T-helper 1 cell treated with Interleukin-12 subunit alpha and Interleukin-12 subunit beta and Interleukin-4 antibody, amounts not matched to agents 30 μg/mL and 1 μg/mL, for 36 hours (primary cell): Measurements from ENCODE around the gene CMIP.

Source experiments
- H3K27ac Mint-ChIP-seq: one replicate; pipeline ENCODE4 v1.8.0; 2021; ENCODE audit warnings: mild to moderate bottlenecking, mixed read lengths
- H3K27me3 Mint-ChIP-seq: one replicate; pipeline ENCODE4 v1.8.0; 2021; ENCODE audit warnings: low read depth, mixed read lengths
- H3K36me3 Mint-ChIP-seq: one replicate; pipeline ENCODE4 v1.8.0; 2021; ENCODE audit warnings: low read depth, mixed read lengths
- H3K4me1 Mint-ChIP-seq: one replicate; pipeline ENCODE4 v1.8.0; 2021; ENCODE audit warnings: low read depth, mixed read lengths
- H3K4me3 Mint-ChIP-seq: one replicate; pipeline ENCODE4 v1.8.0; 2021; ENCODE audit warnings: mild to moderate bottlenecking, moderate library complexity, mixed read lengths
- H3K9me3 Mint-ChIP-seq: one replicate; pipeline ENCODE4 v1.8.0; 2021; ENCODE audit warnings: mixed read lengths

CMIP gene

DNA sequence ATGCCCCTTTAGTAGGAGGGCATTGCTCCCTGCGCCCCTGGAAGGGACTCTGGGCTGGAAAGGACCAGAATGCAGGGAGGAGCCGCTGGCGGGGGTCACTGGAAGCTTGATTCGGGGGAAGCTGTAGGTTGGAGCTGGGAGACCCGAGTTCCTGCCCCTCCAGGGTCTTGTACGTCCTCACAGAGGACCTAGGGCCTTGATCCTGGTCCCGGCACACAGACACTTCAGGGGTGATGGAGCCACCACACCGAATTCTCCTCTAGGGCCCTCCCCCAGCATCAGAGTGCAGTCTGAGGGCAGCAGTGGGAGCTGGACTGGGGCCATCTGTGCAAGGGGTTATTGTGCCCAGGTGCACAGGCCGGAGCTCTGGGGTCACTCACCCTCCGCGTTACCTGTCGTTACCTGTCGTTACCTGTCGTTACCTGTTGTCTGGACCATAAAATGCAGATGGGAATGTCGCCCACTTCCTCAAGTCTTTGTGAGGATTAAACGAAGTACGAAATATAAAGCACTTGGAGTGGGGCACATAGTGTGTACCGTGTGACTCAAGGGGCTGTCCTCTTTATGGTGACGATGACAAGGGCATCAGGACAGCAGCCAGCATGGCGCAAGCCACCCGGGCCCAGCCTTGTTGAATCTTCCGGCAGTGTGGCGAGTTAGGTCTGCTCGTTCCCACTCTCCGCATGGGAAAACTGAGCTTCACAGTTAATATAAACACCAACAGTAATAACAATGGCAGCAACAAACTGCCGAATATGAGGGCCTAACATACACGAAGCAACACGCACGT is 48.6 kb downstream of the CMIP start:
- Mint-ChIP-seq H3K9me3 (no peaks in the 10 kb centered on the region), H3K36me3 (no peaks in the 10 kb centered on the region), H3K4me1 (peaks cover 14% of the 10 kb centered on the region), H3K27me3 (no peaks in the 10 kb centered on the region), H3K27ac (no peak overlapping the region), H3K4me3 (no peak overlapping the region)

DNA sequence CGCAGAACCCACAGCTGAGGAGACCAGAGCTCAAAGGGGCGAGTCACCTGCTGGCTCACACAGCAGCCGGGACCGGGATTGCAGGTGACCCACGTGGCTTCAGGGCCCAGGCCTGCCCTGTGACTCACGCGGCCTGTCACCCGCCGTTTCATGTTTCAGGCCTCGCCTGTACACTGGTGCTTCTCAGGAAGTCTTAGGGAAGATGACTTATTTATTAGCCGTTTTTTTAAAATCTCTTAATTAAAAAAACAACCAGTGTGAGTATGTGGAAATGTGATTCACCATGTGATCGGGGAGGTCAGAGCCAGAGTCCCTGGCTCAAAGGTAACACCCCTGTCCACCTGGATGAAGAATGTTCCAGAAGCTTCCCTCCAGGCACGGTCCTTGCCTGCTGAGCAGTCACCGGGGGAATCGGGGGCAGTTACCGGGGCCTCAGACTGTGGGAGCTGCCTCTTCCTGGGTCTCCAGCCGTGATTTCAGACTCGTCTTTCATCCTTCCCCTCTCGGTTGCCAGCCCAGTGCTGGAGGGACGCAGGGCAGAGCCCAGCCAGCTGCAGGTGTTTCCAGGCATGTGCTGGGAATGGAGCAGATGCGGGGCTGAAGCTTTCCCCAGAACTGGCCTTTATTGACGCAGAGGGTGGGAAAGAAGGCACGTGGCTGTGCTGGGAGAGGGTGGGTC is 49.3 kb downstream of the CMIP start:
- Mint-ChIP-seq H3K4me3 (no peak overlapping the region), H3K27me3 (no peaks in the 10 kb centered on the region), H3K27ac (no peak overlapping the region), H3K36me3 (no peaks in the 10 kb centered on the region), H3K9me3 (no peaks in the 10 kb centered on the region), H3K4me1 (peaks cover 14% of the 10 kb centered on the region)

- peaks cover 16% of the 10 kb centered on the region for H3K4me1 Mint-ChIP-seq
- H3K4me3 Mint-ChIP-seq, result no peak overlapping the region
- H3K36me3 Mint-ChIP-seq, result peaks cover 2% of the 10 kb centered on the region
- no peaks in the 10 kb centered on the region for H3K27me3 Mint-ChIP-seq
- H3K9me3 Mint-ChIP-seq, result no peaks in the 10 kb centered on the region
- no peak overlapping the region for H3K27ac Mint-ChIP-seq
These were observed 49.8 kb downstream of the CMIP start for GRCh38 chr16:81494434-81494806.

DNA sequence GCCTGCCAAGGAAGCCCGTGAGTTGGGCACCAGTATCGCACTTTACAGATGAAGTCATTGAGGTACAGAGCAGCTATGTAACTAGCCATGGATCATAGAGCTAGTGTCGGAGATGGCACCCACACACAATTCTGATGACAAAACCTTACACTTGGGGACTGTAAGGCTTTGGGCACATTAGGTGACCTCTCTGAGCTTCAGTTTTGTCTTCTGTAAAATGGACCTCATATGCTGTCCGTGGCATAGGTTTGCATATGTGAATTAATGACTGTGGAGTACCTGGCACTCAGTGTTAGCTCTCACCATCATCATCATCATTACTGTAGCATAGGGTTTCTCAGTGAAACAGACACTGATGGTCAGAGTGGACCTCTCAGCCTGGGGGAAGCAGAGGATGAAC is 50.3 kb downstream of the CMIP start:
- H3K9me3 Mint-ChIP-seq, result no peaks in the 10 kb centered on the region
- H3K4me1 Mint-ChIP-seq, result peaks cover 14% of the 10 kb centered on the region
- H3K36me3 Mint-ChIP-seq, result peaks cover 2% of the 10 kb centered on the region
- no peak overlapping the region for H3K27ac Mint-ChIP-seq
- no peak overlapping the region for H3K4me3 Mint-ChIP-seq
- H3K27me3 Mint-ChIP-seq, result no peaks in the 10 kb centered on the region

GRCh38 chr16:81495321-81496234 is 51.0 kb downstream of the CMIP start:
- H3K27me3 Mint-ChIP-seq, result no peaks in the 10 kb centered on the region
- no peak overlapping the region for H3K4me3 Mint-ChIP-seq
- no peak overlapping the region for H3K27ac Mint-ChIP-seq
- peaks cover 19% of the 10 kb centered on the region for H3K4me1 Mint-ChIP-seq
- peaks cover 2% of the 10 kb centered on the region for H3K36me3 Mint-ChIP-seq
- no peaks in the 10 kb centered on the region for H3K9me3 Mint-ChIP-seq

DNA sequence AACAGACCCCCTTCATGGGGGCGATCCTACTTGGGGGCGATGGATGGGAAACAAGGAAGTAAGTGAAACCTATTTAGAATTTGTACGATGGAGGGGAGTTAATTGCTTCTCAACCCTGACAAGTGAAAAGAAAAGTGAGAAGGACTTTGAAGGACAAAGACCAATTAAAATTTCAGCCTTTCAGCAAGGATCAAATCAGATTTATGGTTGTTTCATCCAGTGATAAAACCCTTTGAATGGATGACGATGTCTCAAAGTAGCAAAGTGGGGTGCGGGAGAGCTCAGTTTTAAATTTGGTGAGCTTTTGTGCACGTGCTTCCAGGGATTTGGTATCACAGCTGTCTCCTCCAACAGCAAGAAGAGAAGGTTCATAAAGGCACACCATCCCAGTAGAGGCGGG is 51.7 kb downstream of the CMIP start:
- Mint-ChIP-seq H3K27me3 (no peaks in the 10 kb centered on the region), H3K36me3 (peaks cover 2% of the 10 kb centered on the region), H3K9me3 (no peaks in the 10 kb centered on the region), H3K4me3 (no peak overlapping the region), H3K4me1 (peaks cover 26% of the 10 kb centered on the region), H3K27ac (no peak overlapping the region)

DNA sequence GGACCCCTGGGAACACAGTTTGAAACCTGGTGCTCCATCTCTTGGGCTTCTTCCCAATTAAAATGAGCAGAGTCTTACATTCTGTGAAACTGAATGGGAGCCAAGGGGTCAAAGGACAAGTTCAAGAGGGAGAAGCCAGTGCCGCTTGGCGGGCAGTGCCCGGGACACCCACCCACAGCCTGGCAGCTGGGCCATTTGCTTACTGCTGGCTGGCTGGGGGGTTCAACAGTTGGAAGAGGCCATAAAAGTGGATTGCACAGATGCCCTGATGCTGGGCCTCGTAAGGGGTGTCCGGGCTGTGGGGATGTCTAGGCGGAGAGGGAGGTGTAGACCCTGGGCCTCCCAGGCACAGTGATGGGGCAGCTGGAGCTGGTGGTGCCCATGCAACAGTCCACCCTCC is 52.1 kb downstream of the CMIP start:
- Mint-ChIP-seq H3K4me3 (no peak overlapping the region), H3K27me3 (no peaks in the 10 kb centered on the region), H3K36me3 (peaks cover 2% of the 10 kb centered on the region), H3K27ac (no peak overlapping the region), H3K9me3 (no peaks in the 10 kb centered on the region), H3K4me1 (peaks cover 26% of the 10 kb centered on the region)

DNA sequence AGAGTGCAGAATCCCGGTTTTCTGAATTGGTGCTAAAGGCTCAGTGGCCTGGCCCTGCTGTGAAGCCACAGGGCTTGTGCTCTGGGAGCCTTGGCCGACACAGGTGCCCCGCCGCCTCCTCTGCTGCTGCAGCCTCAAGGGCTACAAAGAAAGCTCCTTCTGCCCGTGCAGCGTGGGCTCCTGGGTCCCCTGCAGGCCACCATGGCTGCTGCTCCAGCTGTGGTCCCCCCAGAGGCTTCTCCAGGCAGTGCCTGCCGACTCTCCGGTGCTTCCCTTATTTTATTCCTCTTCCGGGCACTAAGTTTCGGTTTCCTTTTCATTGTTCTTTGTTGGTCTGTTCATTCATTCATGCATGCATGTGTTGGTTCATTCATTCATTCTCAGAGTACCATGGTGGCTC is 53.1 kb downstream of the CMIP start:
- Mint-ChIP-seq H3K27me3 (no peaks in the 10 kb centered on the region), H3K4me1 (peaks cover 28% of the 10 kb centered on the region), H3K27ac (no peak overlapping the region), H3K9me3 (no peaks in the 10 kb centered on the region), H3K36me3 (peaks cover 2% of the 10 kb centered on the region), H3K4me3 (peak overlapping the region; percentile 18)

DNA sequence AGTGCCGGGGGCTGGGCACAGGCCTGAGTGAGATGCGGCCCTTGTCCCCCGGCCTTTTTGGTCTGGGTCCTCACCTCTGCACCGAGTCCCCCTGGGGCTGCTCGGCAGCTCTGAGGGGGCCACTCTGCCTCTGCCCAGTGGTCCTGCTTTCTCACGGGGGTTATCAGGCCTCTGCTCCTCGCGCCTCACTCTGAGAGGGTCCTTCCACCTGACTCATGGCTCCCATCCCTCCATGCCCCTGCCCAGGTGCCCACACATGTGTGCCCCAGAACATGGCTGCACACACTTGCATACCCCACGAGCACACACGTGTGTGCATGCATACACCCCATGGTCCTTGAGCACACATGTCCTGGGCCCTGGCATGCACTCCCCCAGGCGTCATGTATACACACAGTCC is 53.7 kb downstream of the CMIP start:
- Mint-ChIP-seq H3K9me3 (no peaks in the 10 kb centered on the region), H3K4me3 (no peak overlapping the region), H3K36me3 (peaks cover 2% of the 10 kb centered on the region), H3K27me3 (no peaks in the 10 kb centered on the region), H3K27ac (no peak overlapping the region), H3K4me1 (peaks cover 28% of the 10 kb centered on the region)

DNA sequence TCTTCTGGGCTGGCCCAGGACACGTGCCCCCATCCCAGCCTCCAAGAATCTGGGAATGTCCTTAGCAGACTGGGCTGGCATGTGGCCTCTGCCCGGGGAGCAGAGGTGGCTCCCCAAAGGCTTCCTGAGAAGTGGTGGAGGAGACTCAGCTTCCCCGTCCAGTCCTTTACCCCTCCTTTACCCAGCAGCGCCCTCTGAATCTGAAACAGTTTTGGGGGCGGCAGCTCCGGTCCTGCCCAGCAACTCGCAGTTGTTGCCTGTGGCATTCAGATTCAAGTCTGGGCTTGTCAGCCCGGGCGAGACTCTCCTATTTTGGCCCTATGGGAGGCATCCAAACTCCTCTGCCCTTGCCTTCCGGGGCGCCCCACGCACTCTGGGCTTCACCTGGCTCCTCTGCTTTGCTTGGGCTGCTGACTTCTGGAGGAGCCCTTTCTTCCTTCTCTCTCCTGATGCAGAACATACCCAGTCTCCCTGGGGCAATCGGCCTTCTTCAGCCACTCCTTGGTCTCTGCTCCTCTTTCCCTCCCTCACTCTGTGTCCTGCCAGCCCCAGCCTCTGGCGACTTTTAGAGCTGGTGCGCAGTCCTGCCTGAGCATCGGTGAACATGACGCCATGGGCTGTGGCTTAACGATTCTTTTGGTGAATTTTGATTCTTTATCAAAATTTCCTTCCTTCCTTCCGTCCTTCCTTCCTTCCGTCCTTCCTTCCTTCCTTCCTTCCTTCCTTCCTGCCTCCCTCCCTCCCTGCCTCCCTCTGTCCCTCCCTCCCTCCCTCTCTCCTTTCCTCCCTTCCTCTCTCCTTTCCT is 55.2 kb downstream of the CMIP start:
- no peak overlapping the region for H3K4me3 Mint-ChIP-seq
- H3K36me3 Mint-ChIP-seq, result peaks cover 5% of the 10 kb centered on the region
- H3K4me1 Mint-ChIP-seq, result peaks cover 32% of the 10 kb centered on the region
- H3K9me3 Mint-ChIP-seq, result no peaks in the 10 kb centered on the region
- H3K27ac Mint-ChIP-seq, result no peak overlapping the region
- no peaks in the 10 kb centered on the region for H3K27me3 Mint-ChIP-seq

GRCh38 chr16:81500833-81501521 is 56.4 kb downstream of the CMIP start:
- Mint-ChIP-seq H3K4me3 (no peak overlapping the region), H3K27ac (no peak overlapping the region), H3K27me3 (no peaks in the 10 kb centered on the region), H3K9me3 (no peaks in the 10 kb centered on the region), H3K4me1 (peaks cover 36% of the 10 kb centered on the region), H3K36me3 (peaks cover 5% of the 10 kb centered on the region)

DNA sequence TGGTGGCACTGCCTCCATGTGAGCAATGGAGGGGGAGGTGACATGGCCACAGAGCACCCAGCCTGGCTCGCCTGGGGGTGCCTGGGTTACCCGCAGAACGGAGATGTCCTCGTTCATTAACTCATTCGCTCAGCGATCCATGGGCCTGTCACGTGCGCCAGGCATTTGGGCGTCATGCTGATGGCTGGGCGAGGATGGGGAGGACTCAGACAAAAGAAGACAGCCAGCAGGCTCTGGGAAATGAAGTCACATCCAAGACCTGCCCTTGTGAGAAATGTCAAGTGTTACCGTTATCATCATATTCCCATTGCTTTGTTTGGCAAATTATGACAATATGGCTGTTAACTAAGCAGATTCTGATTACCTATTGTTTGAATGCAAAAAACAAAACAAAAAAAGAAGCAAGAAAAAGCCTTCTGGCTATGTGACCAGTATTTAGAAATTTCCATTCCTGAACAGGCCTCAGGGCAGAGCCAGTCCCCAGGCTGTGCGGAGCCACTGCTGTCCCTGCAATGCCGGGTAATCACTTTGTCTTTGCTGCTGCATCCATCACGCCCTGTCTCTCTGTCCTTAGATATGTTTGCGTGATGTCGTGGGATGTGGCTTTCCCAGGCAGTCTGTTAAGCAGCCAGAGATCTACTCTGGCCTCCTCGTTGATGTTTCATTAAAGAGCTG is 57.9 kb downstream of the CMIP start:
- Mint-ChIP-seq H3K27ac (no peak overlapping the region), H3K9me3 (no peaks in the 10 kb centered on the region), H3K36me3 (peaks cover 5% of the 10 kb centered on the region), H3K27me3 (no peaks in the 10 kb centered on the region), H3K4me3 (no peak overlapping the region), H3K4me1 (peaks cover 36% of the 10 kb centered on the region)

- Mint-ChIP-seq H3K27me3 (no peaks in the 10 kb centered on the region), H3K27ac (no peak overlapping the region), H3K4me1 (peaks cover 21% of the 10 kb centered on the region), H3K4me3 (no peak overlapping the region), H3K36me3 (peaks cover 3% of the 10 kb centered on the region), H3K9me3 (no peaks in the 10 kb centered on the region)
These were observed 60.5 kb downstream of the CMIP start for GRCh38 chr16:81505011-81505661.
